Prostate gland (tissue), 2 donors: ENCODE data around the gene HSP90AB1. TPM values are rescaled to one million over a fixed set of nuclear protein-coding genes. Genes with fewer than 3 reads are reported as not detected.

Source experiments
- DNase-seq: peaks from one replicate; pipeline ENCODE4 v3.0.0-alpha.2; 2019; ENCODE audit warnings: low spot score
- H3K27ac ChIP-seq, 2 donors: fragments of 200-600 bp; sonication (generic); 2 replicates each; pipeline ENCODE4 v1.5.1; 2017 to 2019
- H3K27me3 ChIP-seq: fragments of 200-600 bp; sonication (generic); replicated peaks from 2 replicates; pipeline ENCODE4 v1.5.1; 2019; ENCODE audit not compliant: insufficient read depth
- H3K36me3 ChIP-seq, 2 donors: fragments of 200-600 bp; sonication (generic); 1 replicate in 1 of 2; 2 replicates in 1 of 2; pipeline versions ENCODE4 v1.5.1 to v1.8.1; 2017 to 2019
- H3K4me1 ChIP-seq: fragments of 200-600 bp; sonication (generic); replicated peaks from 2 replicates; pipeline ENCODE4 v1.5.1; 2019
- H3K4me3 ChIP-seq, 2 donors: fragments of 200-600 bp; sonication (generic); 2 replicates each; pipeline ENCODE4 v1.5.1; 2017 to 2019
- H3K9me3 ChIP-seq: fragments of 200-600 bp; sonication (generic); 2 replicates; pipeline ENCODE4 v1.5.1; 2017
- POLR2A ChIP-seq: fragments of 450-650 bp; IDR thresholded peaks from one replicate; pipeline ENCODE4 v1.6.1; 2016; ENCODE audit warnings: antibody characterized with exemption, mild to moderate bottlenecking
- POLR2AphosphoS5 ChIP-seq: sonication (generic); formaldehyde crosslinking; IDR thresholded peaks from one replicate; pipeline ENCODE4 v1.6.1; 2017; ENCODE audit warnings: antibody characterized with exemption
- WGBS: methylation state at CpG from one replicate; pipeline ENCODE4 v1.1.5; 2018; 5-methylcytosine and 5-hydroxymethylcytosine counted together
- intact Hi-C: fragments of 100-400 bp; cut with DNase I; formaldehyde crosslinking; loops from one replicate; pipeline ENCODE4 v1.14.2; 2022
- total RNA-seq, 2 donors: library from RNA; depleted of rRNA; stranded (reverse); fragments of >200 nt; gene quantifications; one replicate each; pipeline ENCODE4 v1.1.0, GENCODE V29; 2016
- TF ChIP-seq, protein P1 (sequence below), 4 experiments: fragments of 200-600 bp in 2 of 4; fragments of 450-650 bp in 2 of 4; sonication (generic) in 2 of 4; IDR thresholded peaks; 1 replicate in 3 of 4; 2 replicates in 1 of 4; pipeline ENCODE4 v1.5.1; 2016 to 2019; ENCODE audit warnings: antibody characterized with exemption in 4 of 4, mild to moderate bottlenecking in 2 of 4, moderate library complexity in 2 of 4

The HSP90AB1 gene
- total RNA-seq, 2 donors from 2014 or later, result 650 to 805 TPM

DNA sequence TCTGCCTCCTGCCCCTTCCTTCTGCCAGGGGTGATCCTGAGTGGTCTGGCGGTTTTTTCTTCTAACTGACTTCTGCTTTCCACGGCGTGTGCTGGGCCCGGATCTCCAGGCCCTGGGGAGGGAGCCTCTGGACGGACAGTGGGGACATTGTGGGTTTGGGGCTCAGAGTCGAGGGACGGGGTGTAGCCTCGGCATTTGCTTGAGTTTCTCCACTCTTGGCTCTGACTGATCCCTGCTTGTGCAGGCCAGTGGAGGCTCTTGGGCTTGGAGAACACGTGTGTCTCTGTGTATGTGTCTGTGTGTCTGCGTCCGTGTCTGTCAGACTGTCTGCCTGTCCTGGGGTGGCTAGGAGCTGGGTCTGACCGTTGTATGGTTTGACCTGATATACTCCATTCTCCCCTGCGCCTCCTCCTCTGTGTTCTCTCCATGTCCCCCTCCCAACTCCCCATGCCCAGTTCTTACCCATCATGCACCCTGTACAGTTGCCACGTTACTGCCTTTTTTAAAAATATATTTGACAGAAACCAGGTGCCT, 13.3 kb upstream of the HSP90AB1 start:
- DNase-seq, result no peak
- no peak overlapping the region for H3K4me3 ChIP-seq
- TF ChIP-seq POLR2A, result no peak
- no peak for TF ChIP-seq POLR2AphosphoS5
- TF ChIP-seq, protein P1, sequence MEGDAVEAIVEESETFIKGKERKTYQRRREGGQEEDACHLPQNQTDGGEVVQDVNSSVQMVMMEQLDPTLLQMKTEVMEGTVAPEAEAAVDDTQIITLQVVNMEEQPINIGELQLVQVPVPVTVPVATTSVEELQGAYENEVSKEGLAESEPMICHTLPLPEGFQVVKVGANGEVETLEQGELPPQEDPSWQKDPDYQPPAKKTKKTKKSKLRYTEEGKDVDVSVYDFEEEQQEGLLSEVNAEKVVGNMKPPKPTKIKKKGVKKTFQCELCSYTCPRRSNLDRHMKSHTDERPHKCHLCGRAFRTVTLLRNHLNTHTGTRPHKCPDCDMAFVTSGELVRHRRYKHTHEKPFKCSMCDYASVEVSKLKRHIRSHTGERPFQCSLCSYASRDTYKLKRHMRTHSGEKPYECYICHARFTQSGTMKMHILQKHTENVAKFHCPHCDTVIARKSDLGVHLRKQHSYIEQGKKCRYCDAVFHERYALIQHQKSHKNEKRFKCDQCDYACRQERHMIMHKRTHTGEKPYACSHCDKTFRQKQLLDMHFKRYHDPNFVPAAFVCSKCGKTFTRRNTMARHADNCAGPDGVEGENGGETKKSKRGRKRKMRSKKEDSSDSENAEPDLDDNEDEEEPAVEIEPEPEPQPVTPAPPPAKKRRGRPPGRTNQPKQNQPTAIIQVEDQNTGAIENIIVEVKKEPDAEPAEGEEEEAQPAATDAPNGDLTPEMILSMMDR (IDR thresholded peaks at IDR 0.05), result no peak
- peak overlapping the region; percentile 69 to 80 for H3K27ac ChIP-seq
- 35% methylated on average over 14 of the region's 14 CpGs for WGBS
- no peaks in the 10 kb centered on the region for H3K36me3 ChIP-seq
- no peaks in the 10 kb centered on the region for H3K9me3 ChIP-seq
- no peaks in the 10 kb centered on the region for H3K27me3 ChIP-seq
- intact Hi-C loops, result loop anchor here (1.0 to 5.0 kb wide), 2 partner anchors 60 to 136 kb away; no protein-coding TSS in a partner anchor
- peaks cover 15% of the 10 kb centered on the region for H3K4me1 ChIP-seq

DNA sequence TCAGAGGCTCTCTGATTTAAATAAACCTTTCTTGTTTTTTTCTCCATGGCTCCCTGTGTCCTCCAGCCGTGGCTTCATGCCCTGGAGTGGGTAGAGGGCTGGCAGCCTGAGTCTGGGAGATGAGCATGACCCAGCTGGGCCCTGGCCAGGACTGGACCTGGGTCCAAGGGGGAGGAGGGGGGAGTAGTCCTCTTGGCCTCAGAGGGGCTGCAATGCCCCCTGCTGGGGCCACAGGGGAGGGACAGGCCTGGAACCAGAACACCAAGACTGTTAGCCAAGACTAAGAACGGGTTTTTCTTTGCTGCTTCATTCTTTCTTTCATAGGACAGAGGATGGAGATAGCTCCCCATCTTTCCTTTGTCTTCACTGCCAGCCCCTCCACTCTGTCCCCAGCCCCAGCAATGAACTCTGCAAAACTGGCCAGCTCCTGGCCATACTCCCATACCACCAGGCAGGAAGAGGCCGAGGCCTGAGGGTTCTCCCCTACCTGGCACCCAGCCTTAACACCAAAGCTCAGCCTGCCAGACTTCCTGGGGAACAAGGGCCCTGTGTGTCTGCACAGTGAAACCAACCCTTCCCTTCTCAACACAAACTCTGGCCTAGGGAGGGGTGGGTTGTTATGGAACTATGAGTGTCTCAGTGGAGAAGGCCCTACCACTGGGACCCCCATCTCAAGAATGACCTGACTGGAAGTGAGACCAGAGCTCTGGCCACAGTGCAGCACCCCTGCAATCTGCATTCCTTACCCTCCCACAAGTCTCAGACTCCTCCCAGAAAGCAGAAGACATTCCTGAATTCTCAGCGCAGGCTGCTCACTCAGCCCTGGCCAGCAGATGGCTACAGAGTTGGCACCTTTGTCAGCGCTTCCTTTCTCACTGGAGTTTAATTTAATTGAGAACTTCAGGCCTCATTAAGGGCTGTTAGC, 12.5 kb upstream of the HSP90AB1 start:
- Histone ChIP-seq H3K27me3 (no peaks in the 10 kb centered on the region), H3K27ac (peak overlapping the region; percentile 69 to 80), H3K9me3 (no peaks in the 10 kb centered on the region), H3K36me3 (no peaks in the 10 kb centered on the region), H3K4me3 (no peak overlapping the region), H3K4me1 (peaks cover 15% of the 10 kb centered on the region)
- peak; percentile 63 for DNase-seq
- WGBS, result 9% methylated on average over 5 of the region's 5 CpGs
- TF ChIP-seq POLR2A (no peak), POLR2AphosphoS5 (peak; percentile 61)
- TF ChIP-seq, protein P1 (IDR thresholded peaks at IDR 0.05), result peak; percentile 41 to 90 (median 64)
- intact Hi-C loops, result loop anchor here (1.0 to 5.0 kb wide), 2 partner anchors 61 to 137 kb away; no protein-coding TSS in a partner anchor

DNA sequence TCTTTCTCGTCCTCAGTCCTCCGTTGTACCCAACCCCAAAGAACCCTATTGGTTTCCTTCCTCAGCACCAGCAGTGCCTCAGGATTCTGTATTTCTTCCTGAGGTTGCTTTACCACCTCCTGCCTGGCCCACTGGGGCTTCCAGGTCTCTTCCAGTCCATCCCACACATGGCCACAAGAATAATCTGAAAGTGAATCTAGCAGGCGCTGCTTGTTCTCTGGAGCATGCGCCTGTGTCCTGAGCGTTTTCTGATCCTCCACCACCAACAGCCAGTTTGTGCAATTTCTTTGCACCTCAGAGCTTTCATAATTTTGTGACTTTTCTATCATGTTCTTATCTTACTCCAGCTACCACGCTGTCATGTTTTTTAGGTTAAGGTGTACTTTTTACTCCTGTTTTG, 11.6 kb upstream of the HSP90AB1 start:
- no peak for TF ChIP-seq POLR2A
- no peaks in the 10 kb centered on the region for H3K36me3 ChIP-seq
- peak overlapping the region; percentile 69 to 80 for H3K27ac ChIP-seq
- intact Hi-C loops, result no loop called here
- no peak for DNase-seq
- no peaks in the 10 kb centered on the region for H3K9me3 ChIP-seq
- peaks cover 15% of the 10 kb centered on the region for H3K4me1 ChIP-seq
- H3K4me3 ChIP-seq, result no peak overlapping the region
- WGBS, result 61% methylated on average over 6 of the region's 6 CpGs
- no peaks in the 10 kb centered on the region for H3K27me3 ChIP-seq

DNA sequence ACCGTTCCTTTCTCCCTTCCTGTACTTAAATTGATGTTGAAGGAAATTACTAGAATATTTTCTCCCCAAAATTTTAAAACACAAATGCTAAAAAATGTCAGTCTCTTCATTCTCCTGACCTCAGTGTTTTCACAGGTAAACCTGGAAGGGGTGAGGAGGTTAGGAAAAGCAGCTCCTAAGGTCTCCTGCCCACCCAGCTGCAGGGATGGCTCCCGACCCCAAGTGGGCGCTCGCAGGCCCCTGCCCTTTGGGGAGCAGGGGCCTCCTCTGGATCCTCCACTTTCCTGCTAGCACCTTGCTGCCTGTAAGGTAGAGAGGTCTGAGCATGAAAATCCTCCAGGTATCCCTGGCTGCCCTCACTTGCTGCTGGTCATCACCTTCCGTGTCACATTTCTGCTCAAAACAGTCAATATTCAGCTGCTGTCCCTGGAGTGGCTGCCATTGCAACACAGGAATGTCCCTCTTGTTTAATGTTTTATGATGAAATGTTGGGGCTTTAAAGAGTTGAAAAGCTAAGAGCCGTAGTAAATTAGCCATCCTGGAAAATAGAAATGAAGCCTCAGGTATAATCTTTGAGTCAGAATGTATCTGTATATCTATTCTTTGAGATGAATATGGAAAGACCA, 10.9 kb upstream of the HSP90AB1 start:
- no peak overlapping the region for H3K27ac ChIP-seq
- intact Hi-C loops, result loop anchor here (2.0 kb wide), 1 partner anchor 17 kb away; no protein-coding TSS in a partner anchor
- WGBS, result 87% methylated on average over 6 of the region's 6 CpGs
- H3K4me3 ChIP-seq, result no peak overlapping the region
- H3K4me1 ChIP-seq, result peaks cover 15% of the 10 kb centered on the region
- TF ChIP-seq POLR2A (no peak), POLR2AphosphoS5 (no peak)
- TF ChIP-seq, protein P1 (IDR thresholded peaks at IDR 0.05), result no peak
- DNase-seq, result no peak
- no peaks in the 10 kb centered on the region for H3K9me3 ChIP-seq
- H3K36me3 ChIP-seq, result no peaks in the 10 kb centered on the region
- H3K27me3 ChIP-seq, result no peaks in the 10 kb centered on the region
